ENCODE results near the gene KLHL18. TPM values are rescaled to one million over a fixed set of nuclear protein-coding genes. Genes with fewer than 3 reads are reported as not detected.

Gene KLHL18
- polyA plus RNA-seq, 1 donor (not counting 4 experiments of a cell fraction or from before 2014, with no cell fraction given) = 33.4 TPM

GRCh38 chr3:47299381-47300318 lies 16.9 kb downstream of the KLHL18 start:
- no peaks in the 10 kb centered on the region for H3K9me1 ChIP-seq (ENCODE audit: control insufficient read depth, extremely low read depth, insufficient read depth, low read length)
- no peak overlapping the region for H2AFZ ChIP-seq (ENCODE audit: control insufficient read depth, low read length)
- no peaks in the 10 kb centered on the region for H3K4me1 ChIP-seq (ENCODE audit: control insufficient read depth, extremely low read depth, insufficient read depth, low read length)
- H3K4me3 ChIP-seq (ENCODE audit: control insufficient read depth in 2 of 3, extremely low read depth in 1 of 3, insufficient read depth in 2 of 3, low read depth in 1 of 3, low read length in 3 of 3) = no peak overlapping the region
- peaks cover 39% of the 10 kb centered on the region for H3K79me2 ChIP-seq (ENCODE audit: control insufficient read depth, insufficient read depth, low read length)
- DNase-seq (ENCODE audit: low read depth, low spot score) (no peak), FAIRE-seq (no peak)
- dilution Hi-C loops (cut with MboI; ENCODE audit: extremely low pct_ligation_motif_present, low sequenced_read_pairs) = no loop called here
- no peak overlapping the region for H3K4me2 ChIP-seq (ENCODE audit: control insufficient read depth, extremely low read depth, insufficient read depth, low read depth, low read length)
- H3K27ac ChIP-seq (ENCODE audit: control insufficient read depth, insufficient read depth, low read length) = no peak overlapping the region
- peaks cover 0 to 8% of the 10 kb centered on the region in 2 experiments for H3K36me3 ChIP-seq (ENCODE audit: control insufficient read depth in 2 of 2, extremely low read depth in 1 of 2, insufficient read depth in 2 of 2, low read length in 2 of 2)
- H4K20me1 ChIP-seq (ENCODE audit: control insufficient read depth, extremely low read depth, insufficient read depth, low read length) = no peaks in the 10 kb centered on the region
- no peak for TF ChIP-seq CTCF (optimal IDR thresholded peaks at IDR 0.05 in 1 of 3, IDR thresholded peaks at IDR 0.05 in 1 of 3, conservative IDR thresholded peaks at IDR 0.05 in 1 of 3; ENCODE audit: extremely low read depth in 1 of 3, insufficient read depth in 2 of 3, low read length in 3 of 3)
- no peak for TF ChIP-seq EZH2 (IDR thresholded peaks at IDR 0.05; ENCODE audit: low read length)
- H3K27me3 ChIP-seq (ENCODE audit: control insufficient read depth, extremely low read depth, insufficient read depth, low read length) = no peaks in the 10 kb centered on the region
- H3K9ac ChIP-seq (ENCODE audit: control insufficient read depth, extremely low read depth, insufficient read depth, low read length) = no peak overlapping the region
- H3K9me3 ChIP-seq (ENCODE audit: control insufficient read depth, low read depth, low read length) = no peaks in the 10 kb centered on the region

GRCh38 chr3:47301456-47301855 lies 18.7 kb downstream of the KLHL18 start:
- H3K79me2 ChIP-seq (ENCODE audit: control insufficient read depth, insufficient read depth, low read length) = peaks cover 34% of the 10 kb centered on the region
- dilution Hi-C loops (cut with MboI; ENCODE audit: extremely low pct_ligation_motif_present, low sequenced_read_pairs) = no loop called here
- FAIRE-seq = no peak

More at GRCh38 chr3:47301456-47301855, 18.7 kb downstream of the KLHL18 start:
- DNase-seq (ENCODE audit: low read depth, low spot score) = no peak
- Histone ChIP-seq H3K9ac (ENCODE audit: control insufficient read depth, extremely low read depth, insufficient read depth, low read length) (no peak overlapping the region), H3K4me3 (ENCODE audit: control insufficient read depth in 2 of 3, extremely low read depth in 1 of 3, insufficient read depth in 2 of 3, low read depth in 1 of 3, low read length in 3 of 3) (no peak overlapping the region), H3K27me3 (ENCODE audit: control insufficient read depth, extremely low read depth, insufficient read depth, low read length) (no peaks in the 10 kb centered on the region), H3K36me3 (ENCODE audit: control insufficient read depth in 2 of 2, extremely low read depth in 1 of 2, insufficient read depth in 2 of 2, low read length in 2 of 2) (peaks cover 0 to 8% of the 10 kb centered on the region in 2 experiments), H3K9me3 (ENCODE audit: control insufficient read depth, low read depth, low read length) (no peaks in the 10 kb centered on the region), H3K4me1 (ENCODE audit: control insufficient read depth, extremely low read depth, insufficient read depth, low read length) (no peaks in the 10 kb centered on the region), H4K20me1 (ENCODE audit: control insufficient read depth, extremely low read depth, insufficient read depth, low read length) (no peaks in the 10 kb centered on the region), H3K9me1 (ENCODE audit: control insufficient read depth, extremely low read depth, insufficient read depth, low read length) (no peaks in the 10 kb centered on the region), H3K4me2 (ENCODE audit: control insufficient read depth, extremely low read depth, insufficient read depth, low read depth, low read length) (no peak overlapping the region), H3K27ac (ENCODE audit: control insufficient read depth, insufficient read depth, low read length) (no peak overlapping the region), H2AFZ (ENCODE audit: control insufficient read depth, low read length) (no peak overlapping the region)
- no peak for TF ChIP-seq CTCF (optimal IDR thresholded peaks at IDR 0.05 in 1 of 3, IDR thresholded peaks at IDR 0.05 in 1 of 3, conservative IDR thresholded peaks at IDR 0.05 in 1 of 3; ENCODE audit: extremely low read depth in 1 of 3, insufficient read depth in 2 of 3, low read length in 3 of 3)
- TF ChIP-seq EZH2 (IDR thresholded peaks at IDR 0.05; ENCODE audit: low read length) = no peak
